KG1 (cell line): ENCODE measurements around the gene SOX1.

Experiments used
- DNase-seq: peaks from one replicate; lab custom pipeline; 2025; lab: John Stamatoyannopoulos, UW

The SOX1 gene

GRCh38 chr13:112106478-112107141 lies 39.7 kb downstream of the SOX1 start:
- no peak for DNase-seq

DNA sequence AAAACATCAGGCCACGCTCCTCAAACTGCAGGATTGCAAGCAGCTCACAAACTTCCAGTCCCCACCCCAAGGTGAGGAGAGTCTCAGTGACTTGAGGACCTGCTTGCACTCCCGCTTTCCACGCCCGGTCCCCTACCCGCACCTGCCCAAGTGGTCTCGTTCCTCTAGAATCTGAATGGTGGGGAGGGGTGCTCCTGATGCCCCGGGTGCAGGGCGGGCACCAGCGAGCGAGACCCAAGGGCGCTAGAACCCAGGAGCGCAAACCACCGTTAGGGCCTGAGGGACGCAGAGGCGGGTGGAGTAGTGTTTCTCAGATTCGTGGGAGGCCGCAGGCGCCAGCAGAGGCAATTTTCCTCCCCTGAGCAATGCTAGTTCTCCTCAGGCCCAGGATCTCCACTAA lies 40.3 kb downstream of the SOX1 start:
- DNase-seq, result no peak

GRCh38 chr13:112110479-112110878 lies 43.5 kb downstream of the SOX1 start:
- no peak for DNase-seq

DNA sequence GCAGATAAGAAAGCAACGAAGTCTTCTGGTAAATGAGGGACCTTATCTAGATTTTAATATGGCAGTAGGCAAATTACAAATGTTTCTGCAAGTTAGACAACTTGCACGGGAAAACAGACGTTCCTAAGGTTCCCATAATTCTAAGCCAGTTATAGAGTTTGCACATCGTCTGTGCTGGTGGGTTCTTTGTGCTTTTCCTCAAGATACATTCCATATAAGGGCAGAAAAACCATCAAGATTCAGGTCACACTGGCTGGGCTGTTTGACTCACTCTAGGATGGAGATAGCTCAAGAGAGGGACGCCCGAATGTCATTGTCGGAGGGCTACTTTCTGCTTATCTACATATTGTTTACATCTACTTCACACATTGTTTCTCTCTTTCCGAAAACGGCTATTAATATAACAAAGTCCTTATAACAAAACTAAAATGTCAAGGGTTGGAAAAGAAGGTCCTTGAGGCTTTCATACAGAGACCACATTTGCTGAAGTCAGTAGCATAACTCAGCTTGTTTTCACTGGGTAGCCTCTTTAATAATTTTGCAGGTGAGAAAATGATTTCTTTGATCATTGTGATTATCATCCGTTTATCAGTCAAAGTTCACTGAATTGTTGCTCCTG lies 44.4 kb downstream of the SOX1 start:
- DNase-seq, result no peak

- DNase-seq, result no peak
Measured at GRCh38 chr13:112112534-112113276, 45.8 kb downstream of the SOX1 start.

GRCh38 chr13:112113348-112113747 lies 46.4 kb downstream of the SOX1 start:
- no peak for DNase-seq

- DNase-seq, result no peak
Measured at GRCh38 chr13:112113851-112114250, 46.9 kb downstream of the SOX1 start.

GRCh38 chr13:112114391-112114790 lies 47.4 kb downstream of the SOX1 start:
- no peak for DNase-seq

DNA sequence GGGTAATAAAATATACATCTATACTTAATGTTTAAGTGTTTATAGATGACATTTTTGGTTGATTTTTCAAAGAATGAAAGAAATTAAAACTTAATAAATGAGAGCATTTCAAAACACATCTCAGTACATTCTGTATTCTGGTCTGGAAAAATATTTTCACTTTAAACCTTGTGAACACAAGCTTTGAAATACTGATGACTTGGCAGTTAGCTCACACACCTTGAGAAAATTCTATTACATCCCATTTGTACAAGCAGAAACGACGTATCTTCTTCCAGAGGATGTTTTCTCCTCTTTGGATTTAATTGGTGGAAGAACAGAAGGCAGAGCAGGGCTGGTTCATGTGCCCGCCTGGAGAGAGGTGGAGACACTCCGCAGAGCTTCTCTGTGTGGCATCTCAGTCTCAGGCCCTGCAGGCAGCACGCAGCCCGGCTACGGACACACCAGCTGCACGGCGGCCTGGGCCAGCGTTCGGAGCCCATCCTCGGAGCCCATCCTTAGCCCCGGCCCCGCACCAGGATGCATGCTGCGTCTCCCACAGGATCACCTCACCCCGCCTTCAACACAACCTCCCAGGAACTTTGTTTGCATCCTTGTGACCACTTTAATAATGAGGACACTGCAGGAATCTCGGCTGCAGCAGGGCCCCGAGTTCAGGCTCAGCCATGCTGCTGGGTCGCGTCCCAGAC lies 48.6 kb downstream of the SOX1 start:
- DNase-seq, result no peak

DNA sequence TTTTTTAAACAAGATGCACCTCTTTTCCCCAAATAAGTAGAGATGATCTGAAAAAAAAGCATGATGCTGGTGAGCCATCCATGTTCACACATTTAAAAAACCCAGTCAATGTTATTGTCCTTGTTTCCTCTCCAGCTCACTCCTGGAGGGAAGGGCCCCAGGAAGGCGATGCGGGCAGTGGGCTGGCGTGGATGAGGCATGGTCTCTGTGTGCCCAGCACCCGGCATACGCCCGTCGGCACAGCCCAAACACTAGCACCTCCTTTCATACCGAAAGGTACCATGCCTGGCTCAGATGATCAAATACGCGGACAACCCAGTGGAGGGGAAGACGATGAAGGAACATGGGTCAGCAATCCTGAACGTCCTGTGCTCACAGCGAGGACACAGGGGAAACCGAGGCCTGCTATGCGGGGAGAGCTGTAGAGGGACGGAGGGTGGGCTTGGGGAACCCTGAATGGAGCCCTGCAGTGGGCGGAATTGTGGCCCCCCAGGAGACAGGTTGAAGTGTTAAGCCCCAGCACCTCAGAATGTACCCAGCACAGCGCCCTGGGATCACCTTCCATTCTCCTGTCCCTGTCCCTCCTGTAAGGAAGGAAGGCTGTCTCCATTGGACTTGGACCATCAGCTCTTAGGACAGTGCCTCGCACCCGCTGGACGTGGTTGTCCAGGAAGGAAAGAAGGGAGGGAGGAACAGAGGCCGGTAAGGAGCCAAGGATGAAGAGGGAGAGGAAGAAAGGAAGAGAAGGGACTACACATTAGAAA lies 49.4 kb downstream of the SOX1 start:
- DNase-seq, result no peak

- no peak for DNase-seq
Measured at GRCh38 chr13:112117258-112117954, 50.5 kb downstream of the SOX1 start.

DNA sequence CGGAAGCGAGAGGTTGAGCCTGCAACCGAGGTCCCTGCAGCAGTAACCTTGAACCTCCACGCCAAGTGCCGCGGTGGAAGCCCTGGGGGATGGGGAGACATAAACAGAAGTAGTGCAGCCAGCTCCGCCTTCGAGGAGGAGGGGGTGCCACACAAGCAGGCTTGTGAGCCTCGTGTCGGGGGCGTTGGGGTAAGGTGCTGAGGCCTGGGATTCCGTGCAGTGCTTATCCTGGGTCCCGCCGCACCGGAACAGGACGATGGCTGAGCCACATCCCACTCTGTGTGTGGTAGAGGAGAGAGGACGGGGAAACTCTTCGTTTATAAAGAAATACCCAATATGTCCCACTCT lies 51.0 kb downstream of the SOX1 start:
- DNase-seq, result no peak

DNA sequence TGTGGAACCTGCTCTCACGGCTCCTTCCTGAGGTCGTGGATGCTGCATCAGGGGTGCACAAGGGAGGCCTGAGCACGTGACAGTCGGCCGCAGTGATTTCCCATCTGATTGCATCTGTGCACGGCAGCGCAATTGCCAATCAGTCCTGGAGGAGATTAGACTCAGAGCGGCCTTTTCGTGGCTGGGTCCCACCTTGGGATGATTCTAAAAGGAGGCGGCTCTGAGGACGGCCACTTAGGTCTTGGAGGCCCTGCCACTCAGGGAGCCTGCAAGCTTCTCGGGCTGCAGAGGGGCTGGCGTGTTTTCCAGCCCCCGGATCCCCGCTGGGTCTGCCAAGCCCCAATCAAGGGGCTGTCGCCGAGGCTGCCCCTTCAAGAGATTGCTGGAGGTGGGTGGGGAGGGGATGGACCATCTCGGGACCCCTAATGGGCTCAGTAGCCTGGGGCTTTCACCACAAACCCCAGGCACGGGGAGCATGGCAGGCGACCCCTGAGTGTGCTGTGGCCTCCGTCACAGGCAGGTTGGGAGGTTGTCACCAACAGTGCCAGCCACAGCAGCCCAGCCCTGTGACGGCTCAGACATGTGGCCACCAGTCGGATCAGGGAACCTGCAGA lies 51.6 kb downstream of the SOX1 start:
- no peak for DNase-seq

- DNase-seq, result no peak
Measured at GRCh38 chr13:112119192-112120030, 52.5 kb downstream of the SOX1 start.

GRCh38 chr13:112120031-112120373 lies 53.1 kb downstream of the SOX1 start:
- no peak for DNase-seq
